Measurements from ENCODE around the gene MIPEP.

MIPEP gene

DNA sequence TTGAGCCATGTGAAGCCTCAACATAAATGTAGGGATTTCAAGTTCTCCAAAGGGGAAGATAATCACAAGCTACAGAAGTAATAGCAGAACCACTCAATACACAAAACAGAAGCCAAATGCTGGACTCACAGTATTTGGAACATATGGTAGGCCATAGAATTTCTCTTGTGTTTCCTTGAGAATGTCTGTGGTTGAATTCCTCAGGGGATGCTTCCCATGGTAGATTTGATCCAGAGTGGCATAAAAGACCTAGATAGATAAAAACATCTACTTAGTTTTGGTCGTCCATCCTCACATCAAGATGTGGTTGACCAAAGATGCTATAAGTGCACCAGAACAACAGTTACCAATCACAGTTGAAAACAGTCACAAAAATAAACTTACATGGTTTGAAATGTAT lies 83.4 kb downstream of the MIPEP start:
- no peak for DNase-seq

DNA sequence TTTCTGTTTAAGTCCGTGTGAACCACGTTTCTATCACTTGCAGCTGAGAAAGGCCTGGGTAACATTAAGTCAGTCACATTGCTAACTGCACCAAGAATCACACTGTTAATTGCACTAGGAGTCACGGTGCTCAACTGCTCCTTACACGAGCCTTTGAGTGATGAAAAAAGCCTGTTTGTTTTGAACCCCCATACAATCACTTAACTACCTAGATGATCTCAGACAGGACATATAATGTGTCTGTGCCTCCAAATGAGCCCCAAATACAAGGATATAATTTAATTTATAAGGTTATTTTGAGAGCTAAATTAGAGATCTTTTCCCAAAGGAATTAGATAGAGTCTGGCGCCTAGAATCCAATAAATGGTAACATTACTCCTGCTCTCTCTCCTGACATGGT lies 84.1 kb downstream of the MIPEP start:
- DNase-seq = no peak

DNA sequence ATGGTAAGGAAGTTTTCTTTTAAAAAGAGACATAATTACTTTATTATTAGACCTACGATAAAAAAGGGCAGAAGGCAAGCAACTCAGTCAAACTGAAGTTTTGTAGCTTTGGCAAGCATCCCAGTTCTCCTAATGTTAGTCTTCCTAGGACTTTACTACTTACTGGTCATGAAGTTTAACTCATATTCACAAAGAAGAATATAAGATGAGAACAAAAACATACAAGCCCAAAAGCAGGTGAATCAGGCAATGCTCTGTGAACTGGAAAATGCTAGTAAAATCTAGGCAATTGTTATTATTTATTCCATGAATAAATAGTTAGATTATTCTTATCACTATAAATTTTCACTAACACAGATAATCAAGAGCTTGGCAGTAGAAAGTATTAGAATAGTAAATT lies 85.0 kb downstream of the MIPEP start:
- DNase-seq = no peak

- no peak for DNase-seq
These were observed 88.1 kb downstream of the MIPEP start for GRCh38 chr13:23801141-23801540.

- DNase-seq = no peak
These were observed 89.3 kb downstream of the MIPEP start for GRCh38 chr13:23799945-23800344.

DNA sequence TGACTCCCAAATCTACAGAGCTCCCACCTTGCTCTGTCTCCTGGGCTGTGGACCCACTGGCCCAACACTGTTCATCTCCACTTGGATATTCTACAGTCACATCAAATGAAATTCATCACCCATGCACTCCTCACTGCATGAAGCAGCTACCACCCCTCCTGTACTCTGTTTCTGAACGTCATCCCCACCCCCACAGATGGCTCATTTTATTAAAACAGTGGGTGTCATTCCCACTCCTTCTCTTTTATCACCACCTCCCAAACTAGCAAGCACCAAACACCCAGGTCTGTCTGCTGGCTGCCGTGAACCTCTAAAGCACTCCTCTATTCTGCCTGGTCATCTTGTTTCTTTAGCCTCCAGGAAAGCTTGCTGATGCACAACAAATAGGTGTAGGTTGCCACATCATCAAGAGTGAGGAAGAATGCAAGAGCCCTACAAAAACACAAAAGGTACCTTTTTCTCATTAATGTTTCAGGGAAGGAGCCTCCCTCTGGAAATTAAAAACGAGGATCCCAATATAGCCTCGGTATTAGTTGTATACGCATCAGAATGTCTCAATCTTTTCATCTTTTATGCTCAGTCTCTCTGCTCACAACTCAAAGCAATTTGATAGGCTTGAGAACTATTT lies 91.8 kb downstream of the MIPEP start:
- no peak for DNase-seq

DNA sequence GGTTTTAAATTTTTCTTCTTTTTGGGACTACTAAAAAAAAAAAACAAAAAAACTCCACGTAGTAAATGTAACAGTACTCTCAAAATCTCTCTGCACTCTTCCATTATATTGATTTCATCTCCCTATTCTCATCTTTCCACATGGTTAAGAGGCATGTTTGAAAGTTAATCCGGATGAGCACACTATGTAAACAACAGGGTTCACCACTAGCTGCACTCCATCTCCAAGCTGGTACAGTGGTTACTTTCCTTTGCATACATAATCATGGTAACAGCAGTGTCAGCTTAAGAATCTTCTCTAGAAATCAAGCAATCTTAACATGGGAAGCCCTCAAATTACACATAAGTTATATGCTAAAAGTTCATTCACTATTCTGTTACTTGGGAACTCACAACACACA lies 92.6 kb downstream of the MIPEP start:
- no peak for DNase-seq

DNA sequence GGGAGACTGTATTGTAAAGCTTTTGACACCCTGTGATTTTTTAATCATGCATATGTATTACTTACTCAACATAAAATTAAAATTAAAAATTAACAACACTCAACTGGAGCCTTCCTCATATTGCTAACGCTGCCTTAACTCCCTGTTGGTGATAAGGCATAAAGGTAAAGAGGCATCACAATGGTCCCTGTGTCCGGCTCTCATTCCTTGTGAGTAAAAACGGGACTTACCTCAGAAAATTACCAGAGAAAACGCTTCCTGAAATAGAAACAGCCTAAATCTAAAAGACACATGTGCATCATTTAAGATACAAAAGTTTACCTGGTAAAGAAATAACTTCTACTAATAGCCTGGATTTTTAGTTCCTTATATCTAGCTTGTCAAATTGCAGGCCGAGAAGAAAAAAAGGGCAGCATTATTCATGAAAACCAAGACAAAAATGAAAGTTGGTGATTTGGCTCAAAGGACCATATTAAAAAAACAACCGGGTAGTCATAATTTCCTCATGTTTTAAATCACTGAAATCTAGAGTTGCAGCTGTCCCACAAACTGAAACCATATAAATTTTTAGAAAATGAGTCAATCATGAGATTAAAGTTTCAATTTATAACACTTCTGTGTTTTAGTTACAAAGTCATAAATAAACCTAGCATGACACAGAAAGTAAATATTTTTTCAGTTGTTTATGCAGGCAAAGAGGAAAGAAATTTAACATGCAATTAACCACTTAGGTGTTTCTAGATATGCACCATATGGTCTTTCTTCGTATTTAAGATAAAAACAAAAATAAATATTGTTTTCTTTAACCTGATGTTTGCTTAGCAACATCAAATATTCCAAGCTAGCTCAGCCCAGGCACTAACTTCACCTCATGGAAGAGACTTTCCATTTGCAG lies 94.7 kb downstream of the MIPEP start:
- DNase-seq = no peak

GRCh38 chr13:23793711-23794110 lies 95.5 kb downstream of the MIPEP start:
- DNase-seq = no peak

DNA sequence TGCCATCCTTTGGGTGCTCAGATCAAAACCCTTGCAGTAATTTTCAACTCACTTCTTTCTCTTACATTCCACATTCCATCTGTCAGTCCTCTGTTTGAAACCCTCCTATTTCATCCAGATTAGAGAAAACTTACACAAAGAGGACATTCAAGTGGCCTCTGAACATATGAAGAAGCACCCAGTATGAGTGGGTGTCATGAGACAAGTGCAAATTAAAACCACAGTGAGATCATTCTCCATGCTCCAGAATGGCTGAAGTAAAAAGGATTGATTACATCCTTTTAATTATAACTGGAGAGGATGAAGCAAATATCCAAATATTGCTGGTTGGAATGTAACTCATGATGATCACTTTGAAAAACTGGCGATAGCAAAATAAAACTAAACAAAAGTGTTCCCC lies 96.5 kb downstream of the MIPEP start:
- DNase-seq = no peak

DNA sequence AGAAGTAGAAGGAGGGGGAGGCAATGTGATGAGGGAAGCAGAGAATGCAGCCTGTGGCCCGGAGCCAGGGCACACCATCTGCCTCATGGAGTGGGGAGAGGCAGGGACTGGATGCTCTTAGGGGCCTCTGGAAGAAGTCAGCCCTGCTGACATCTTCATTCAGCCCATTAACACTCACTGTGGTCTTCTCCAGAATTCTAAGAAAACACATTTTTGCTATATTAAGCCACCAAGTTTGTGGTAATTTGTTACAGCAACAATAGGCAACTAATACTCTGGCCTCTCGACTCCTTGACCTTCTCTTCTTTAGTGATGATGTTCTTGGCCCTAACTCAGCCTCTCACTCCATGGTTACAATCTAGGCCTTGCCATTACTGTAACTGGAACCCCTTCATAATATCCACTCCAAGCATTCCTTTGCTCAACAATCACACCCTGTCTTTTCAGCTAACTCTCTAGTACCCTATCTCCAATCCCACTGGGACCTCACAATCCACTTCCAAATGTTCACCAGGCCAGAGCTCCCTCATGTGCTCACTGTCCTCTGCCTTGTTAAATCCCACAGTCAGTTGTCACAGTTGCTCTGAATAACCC lies 98.5 kb downstream of the MIPEP start:
- DNase-seq = no peak

DNA sequence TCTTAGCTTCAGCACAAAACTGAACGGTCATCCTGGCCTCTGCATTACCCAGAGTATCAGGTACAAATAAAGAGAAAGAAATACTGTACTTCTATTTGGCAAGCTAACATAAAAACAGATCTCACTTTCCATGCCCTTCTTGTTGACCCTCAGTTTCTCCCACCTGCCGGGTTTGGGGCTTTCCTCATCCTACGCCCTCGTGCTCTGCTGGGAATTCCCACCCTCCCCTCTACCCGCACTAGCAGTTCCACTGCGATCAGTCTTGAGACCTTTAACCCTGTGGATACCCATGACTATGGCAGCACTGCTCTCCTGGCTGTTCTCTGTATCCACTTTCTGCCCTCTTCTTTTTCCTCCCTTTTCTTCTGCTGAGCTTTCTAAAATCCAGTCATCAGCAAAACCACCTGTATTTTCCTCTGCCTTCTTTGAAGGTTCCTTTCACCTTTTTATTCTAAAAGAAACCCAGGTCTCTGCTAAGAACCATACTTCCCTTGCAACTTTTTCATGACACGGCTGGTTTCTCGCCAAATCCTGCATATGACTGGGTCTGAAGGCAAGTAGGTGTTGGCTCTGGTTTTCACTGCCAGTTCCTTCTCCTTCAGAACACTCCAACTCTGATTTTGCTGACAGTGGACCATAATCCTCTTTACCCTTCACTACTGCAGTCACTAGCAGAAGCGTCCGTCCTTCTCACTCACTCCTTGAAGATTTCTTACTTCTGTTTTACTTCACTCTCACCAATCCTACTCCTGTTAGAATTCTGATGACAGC lies 99.4 kb downstream of the MIPEP start:
- DNase-seq = no peak

DNA sequence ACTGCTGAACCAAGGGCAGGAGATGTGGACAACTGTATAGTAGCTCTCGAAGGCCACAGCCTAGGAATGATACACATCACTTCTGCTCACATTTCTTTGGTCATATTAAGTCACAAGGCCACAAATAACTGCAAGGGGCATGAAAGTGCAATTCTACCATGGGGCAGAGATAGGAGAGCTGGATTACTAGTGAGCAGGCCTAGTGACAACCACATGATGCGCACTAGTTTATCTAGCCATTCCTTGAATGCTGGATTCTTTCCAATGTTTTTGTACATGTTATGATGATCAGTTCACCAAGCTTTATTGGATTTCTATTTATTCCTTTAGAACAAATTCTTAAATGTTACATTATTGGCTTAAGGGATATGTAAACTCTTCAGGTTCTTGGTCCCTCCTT lies 100.7 kb downstream of the MIPEP start:
- no peak for DNase-seq

- DNase-seq = no peak
These were observed 101.7 kb downstream of the MIPEP start for GRCh38 chr13:23787464-23787863.

DNA sequence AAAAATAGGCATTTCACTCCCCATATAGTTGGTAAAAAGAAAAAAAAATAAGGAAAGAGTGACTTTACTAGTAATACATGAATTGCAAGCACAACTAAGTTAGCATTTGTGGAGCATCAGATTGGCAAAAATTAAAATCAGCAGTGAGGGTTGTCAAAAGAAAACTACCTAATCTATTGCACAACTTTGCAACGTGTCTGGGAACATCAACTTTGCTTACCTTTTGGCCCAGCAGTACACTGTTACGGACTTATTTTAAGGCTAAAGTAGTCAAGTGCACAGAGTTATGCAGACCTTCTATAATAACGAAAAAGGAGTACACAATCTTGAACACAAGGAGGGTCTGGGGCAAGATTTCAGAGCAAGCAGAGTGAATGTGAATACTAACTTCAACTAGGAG lies 102.6 kb downstream of the MIPEP start:
- DNase-seq = no peak

DNA sequence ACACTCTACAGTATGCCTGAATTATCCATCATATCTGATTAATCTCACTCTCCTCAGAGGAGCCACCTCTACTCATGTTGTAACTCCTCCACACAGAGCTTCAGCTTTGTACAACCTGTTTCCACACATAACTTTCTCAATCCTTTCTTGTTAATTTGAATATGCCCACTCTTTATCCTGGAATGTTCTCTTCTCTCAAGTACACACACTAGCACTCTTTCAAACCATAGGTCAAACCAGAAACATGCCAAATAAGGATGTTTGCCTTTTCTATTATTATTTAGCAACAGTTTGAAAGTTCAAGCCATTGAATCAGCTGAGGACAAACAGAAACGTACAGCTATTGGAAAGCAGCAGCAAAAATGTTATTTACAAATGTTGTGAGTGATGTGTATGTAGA lies 110.3 kb downstream of the MIPEP start:
- DNase-seq = no peak

DNA sequence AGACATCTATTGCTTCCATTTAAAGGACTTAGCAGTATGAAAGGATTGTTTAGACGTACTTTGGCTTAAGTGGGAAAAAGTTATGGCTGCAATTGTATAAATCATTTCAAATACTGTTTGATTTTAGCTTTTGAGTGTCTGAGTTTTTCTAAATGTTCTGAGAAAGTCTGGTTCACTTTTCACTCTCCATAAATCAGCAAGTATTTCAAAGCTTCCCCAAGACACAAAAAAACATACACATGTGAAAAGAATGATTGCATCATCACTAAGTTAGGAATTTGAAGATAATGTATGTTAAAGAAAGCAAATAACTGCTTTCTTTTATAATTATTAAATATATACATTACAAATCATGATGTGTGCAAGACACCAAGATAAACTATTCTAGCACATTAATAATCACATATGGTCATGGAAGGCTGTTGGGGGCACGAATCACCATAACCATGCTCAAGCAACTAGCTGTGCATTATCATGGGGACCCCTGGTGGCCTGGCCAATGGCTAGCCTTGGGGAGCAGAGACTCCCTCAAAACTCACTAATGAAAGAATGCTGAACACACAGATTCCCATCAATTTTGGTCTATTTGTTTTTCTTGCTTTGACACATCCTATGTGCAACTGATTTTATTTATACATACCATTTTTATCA lies 111.1 kb downstream of the MIPEP start:
- DNase-seq = no peak

GRCh38 chr13:23777575-23777870 lies 111.7 kb downstream of the MIPEP start:
- no peak for DNase-seq

- DNase-seq = no peak
These were observed 112.3 kb downstream of the MIPEP start for GRCh38 chr13:23776698-23777574.

GRCh38 chr13:23772717-23773116 lies 116.5 kb downstream of the MIPEP start:
- no peak for DNase-seq

- DNase-seq = no peak
These were observed 117.2 kb downstream of the MIPEP start for GRCh38 chr13:23771956-23772355.

GRCh38 chr13:23771552-23771951 lies 117.6 kb downstream of the MIPEP start:
- DNase-seq = no peak
